Stimulated activated CD8-positive, alpha-beta memory T cell treated with anti-CD3 and anti-CD28 coated beads, Interleukin-7, amount 100 ng/mL, for 1 hour (primary cell): ENCODE measurements around the gene MTCP1.

Source experiments
- DNase-seq, 2 donors: peaks; one replicate each; pipeline ENCODE4 v3.0.0-alpha.2; 2020; ENCODE audit warnings: low read depth in 2 of 2

MTCP1 gene

DNA sequence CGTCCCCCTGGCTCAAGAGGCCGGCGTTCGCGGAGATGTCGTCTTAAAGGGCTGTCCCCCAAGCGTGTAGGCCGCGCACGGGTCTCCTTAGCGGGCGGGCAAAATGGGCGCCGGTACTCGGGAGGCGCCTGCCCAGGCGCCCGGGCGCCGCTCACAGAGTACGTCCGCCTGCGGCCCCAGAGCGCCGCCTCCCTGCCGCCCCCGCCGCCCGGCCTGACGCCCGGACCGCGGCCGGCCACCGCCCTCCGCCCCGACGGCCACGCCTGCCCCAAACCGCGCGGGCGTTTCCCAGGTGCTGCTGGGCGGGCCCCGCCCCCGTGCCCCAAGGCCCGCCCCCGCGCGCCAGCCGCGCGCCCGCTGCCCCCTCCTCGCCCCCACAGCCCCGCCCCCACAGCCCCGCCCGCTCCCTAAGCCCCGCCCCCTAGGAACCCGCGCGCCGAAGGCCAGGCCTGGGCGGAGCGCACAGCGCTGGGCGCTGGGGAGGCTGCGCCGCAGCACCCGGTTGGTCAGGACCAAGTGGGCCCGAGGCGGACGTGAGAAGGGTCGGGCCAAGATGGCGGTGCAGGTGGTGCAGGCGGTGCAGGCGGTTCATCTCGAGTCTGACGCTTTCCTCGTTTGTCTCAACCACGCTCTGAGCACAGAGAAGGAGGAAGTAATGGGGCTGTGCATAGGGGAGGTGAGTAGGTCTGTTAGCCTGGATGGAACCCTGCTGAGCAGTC lies at the start of gene MTCP1, which contains the start of the genes BRCC3 and CMC4:
Gene MTCP1, minus strand, starts transcription at position 162 of the 719 bp plus-strand sequence. CDS start 5,126 bp downstream, outside the sequence.
Gene BRCC3, plus strand, starts transcription at position 534 of the 719 bp plus-strand sequence. Its CDS starts 20 bp downstream, at position 554.
Gene CMC4, minus strand, starts transcription at position 162 of the 719 bp plus-strand sequence. CDS start 7,113 bp downstream, outside the sequence.
- DNase-seq = peak; percentile 48 to 56

GRCh38 chrX:155115174-155115819 lies 44.4 kb upstream of the MTCP1 start:
- DNase-seq = no peak

- DNase-seq = no peak
Measured at GRCh38 chrX:155113097-155113496, 42.2 kb upstream of the MTCP1 start.

DNA sequence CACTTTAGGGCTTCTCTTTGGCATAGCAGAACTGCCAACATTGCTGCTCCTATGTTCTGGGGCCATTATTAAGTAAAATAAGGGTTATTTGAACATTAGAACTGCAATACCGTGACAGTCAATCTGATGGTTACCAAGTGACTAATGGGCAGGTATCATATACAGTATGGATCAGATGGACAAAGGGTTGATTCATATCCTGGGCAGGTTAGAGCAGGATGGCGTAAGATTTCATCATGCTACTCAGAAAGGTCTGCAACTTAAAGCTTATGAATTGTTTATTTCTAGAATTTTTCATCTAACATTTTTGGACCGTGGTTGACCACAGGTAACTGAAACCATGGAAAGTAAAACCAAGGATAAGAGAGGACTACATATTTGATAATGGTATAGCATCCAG lies 41.2 kb upstream of the MTCP1 start:
- no peak for DNase-seq

- no peak for DNase-seq
Measured at GRCh38 chrX:155108427-155108826, 37.5 kb upstream of the MTCP1 start.

GRCh38 chrX:155105919-155106318 lies 35.0 kb upstream of the MTCP1 start:
- DNase-seq = no peak

DNA sequence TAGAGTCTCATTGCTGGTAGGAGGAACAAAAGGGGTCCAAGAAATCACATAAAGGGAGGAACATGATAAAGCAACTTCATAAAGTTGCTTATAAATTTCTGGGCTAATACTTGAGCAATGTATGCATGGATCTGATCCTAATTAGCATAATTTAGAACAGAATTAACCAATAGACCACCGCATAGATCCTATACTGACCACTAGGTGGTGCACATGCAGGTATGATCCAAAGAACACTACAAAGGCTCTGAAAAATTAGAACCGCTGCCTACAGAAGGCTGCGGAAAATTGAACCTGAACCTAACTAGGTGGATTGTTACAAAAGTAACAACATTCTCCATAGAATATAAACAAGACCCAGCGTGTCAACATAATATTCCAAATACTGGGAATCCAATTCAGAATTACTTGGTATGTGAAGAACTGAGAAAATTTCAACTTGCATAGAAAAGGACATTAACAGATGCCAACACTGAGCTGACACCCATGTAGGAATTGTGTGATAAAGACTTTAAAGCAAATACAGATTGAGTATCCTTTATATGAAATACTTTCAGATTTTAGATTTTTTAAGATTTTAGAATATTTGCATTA lies 23.6 kb upstream of the MTCP1 start:
- no peak for DNase-seq

DNA sequence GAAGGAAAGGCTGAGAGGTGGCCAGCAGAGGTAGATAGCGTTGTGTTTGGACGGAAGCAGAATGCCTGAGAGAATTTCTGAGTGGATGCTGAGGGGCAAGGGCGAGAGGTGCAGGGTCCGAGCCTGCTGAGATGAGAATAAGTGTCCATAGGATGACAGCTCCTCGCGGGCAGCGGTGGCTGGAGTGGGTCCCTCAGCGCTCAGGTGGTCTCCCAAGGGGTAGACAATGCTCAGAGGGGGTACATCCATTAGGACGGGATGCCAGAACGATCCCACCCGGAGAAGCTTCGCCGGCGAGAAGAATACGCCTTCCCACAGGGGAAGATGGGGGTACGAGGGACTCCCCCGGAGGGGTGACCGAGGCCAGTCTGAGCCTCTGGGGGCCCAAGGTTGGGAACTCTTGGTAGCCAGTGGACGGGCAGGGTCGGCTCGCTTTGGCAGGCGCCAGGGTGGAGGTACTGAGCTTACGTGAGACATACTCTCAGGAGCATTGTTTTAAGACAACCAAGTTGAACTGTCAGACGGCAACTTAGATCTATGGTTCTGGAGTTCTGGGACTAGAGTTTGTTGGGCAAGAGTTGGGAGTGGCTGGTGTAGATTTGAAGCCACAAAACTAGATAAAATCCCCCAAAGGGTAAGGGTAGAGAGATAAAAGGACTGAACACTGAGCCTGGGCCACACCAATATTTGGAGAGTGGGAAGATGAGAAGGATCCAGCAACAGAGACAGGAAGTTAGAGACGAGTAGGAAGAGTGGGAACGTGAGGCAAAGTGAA lies 16.2 kb upstream of the MTCP1 start:
- DNase-seq = no peak

DNA sequence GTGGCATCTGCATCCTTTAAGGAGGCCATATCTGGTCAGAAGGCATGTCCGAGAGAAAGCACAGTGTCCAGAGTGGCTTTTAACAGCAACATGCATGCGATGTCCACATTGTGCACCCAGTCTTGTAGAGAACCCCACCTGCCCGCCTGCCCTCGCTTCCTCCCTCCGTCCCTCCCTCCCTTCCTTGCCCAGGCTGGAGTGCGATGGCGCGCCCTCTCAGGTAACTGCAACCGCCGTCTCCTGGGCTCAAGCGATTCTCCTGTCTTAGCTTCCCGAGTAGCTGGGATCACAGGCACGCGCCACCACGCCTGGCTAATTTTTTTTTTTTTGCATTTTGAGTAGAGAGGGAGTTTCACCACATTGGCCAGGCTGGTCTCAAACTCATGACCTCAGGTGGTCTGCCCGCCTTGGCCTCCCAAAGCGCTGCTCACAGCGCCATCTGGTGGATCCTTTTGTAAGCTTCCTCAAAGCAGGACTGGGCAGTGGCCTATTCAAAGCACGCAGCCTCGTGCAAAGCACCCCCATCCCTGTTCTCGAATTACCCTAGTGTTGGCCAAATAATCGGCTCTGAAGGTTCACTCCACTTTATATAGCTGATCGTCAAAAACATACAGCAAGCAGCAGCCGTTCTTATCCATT lies 15.4 kb upstream of the MTCP1 start:
- DNase-seq = no peak

- DNase-seq = no peak
Measured at GRCh38 chrX:155071694-155072280, 851 bp upstream of the MTCP1 start.

GRCh38 chrX:155070663-155070974 lies 317 bp downstream of the MTCP1 start:
- no peak for DNase-seq

DNA sequence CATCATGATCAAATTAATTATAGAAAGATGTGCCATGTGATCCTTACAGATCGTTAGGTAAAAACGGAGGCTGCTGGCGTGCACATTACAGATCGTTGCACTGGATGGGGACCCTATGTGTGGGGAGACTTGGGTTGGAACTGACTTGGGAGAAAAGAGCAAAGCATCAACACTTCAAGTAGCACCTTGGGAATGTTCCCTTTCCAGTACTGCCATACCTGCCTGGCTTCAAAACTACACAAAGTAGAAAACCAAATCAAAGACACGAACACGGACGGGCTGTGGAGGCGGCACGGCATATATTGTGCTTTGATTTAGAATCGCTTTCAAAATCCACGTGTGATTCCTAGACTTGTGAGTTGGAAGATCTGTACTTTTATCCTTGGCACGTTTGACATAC lies 898 bp downstream of the MTCP1 start:
- no peak for DNase-seq

- DNase-seq = no peak
Measured at GRCh38 chrX:155069414-155069813, 1.5 kb downstream of the MTCP1 start.

DNA sequence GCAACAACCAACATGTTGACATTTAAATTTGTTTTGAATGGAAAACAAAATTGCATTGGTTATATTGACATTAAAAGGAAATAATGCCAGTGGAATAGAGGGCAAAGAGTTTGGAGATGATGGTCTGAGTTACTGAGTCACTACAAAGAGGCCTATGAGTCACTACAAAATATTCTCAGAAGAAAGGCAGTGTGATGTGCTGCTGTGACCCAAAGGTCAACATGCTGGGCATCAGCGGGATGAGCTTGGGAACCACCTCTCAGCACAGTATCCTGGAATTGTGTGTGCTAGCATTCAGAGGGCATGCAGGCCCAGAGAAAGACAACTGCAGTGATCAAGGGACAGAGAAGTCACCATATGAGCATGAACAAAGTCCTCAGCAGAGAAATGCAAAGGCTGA lies 2.8 kb downstream of the MTCP1 start:
- no peak for DNase-seq

DNA sequence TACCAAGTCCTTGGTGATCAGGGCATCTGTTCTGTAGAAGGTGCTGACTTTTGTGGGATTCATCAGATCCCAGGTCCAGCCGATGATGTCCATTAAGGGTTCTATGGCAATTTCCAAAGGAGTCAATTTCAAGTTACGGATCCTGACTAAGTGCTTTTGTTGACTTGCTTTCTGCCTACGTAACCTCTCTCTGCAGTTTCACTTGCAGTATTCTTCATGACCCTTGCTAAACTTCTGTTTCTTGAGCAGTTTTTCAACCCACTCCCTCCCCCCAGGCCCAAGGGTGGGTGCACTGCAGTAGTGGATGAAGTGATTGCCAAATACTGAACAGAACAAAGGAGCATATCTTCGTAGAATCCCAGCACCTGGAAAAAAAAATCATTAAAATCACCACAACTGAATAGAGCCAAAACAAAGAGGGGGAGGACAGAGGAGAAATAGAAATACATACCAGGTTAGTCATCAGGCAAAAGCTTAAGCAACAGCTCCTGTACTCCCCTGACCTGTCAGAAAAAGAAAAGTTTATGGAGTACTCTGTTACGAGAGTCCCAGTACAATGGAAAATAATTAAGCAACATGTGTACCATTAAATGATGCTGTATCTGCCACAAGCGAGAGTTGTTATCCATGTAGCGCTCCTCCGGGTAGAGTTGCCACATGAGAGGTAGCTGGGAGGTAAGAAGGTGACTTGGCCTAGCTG lies 5.8 kb downstream of the MTCP1 start:
- DNase-seq = no peak

DNA sequence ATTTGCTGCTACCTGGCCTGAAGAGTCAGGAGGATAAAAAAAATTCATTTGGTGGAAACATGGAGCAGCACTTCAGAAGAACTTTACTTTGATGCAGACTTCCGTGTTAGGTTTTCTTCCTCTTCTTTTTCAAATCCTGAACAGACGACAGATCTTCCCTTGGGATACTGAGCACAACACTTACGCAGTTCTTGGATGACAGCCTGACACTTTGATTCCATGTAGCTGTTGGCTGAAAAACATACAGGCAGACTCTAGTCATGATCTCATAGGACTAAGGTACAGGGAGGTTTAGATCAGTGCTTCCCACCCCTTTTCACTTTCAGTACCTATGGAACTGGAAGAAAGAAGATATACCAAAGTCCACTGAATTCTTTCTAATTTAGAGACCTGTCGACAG lies 9.2 kb downstream of the MTCP1 start:
- no peak for DNase-seq

DNA sequence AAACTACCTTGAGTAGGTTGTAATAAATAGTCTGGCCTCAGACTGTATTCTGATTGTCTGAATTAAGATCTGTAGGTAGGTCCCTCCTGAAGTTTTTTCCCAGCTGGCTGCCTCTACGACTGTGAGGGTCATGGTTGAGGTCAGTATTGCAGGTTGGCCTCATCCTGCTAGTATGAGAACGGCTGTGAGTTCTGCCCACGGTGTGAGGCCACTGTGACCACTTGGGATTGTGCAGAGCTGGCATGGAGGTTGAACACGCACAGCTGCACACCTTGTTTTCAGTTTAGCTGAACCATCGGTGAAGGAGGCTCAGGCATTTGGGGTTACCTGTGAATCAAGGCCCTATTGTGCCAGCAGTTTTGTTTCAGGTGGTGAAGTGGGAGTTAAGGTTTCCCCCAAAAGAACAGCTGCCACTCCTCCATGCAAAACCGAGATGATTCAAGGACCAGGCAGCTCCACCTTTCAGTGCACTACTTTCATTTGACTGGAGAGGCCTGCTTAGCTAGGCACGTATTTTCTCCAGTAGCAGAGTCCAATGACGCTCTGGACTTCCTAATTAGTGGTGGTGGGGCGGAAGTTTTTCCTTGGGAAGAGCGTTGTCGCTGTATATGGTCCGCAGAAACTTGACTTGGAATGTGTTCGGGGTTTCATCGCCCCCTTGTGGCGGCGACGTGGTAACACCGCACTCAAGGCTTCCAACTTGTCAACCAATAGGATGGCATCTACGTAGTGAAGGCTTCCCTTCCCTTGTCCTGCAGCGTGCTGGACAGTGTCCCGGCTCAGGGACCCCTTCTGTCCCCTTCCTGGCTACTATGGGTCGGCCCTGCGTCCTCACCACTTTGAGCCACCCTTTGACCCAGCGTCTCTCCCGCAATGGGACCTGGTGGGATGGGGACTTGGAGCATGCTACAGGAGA lies 13.8 kb downstream of the MTCP1 start:
- peak; percentile 2 to 19 for DNase-seq

DNA sequence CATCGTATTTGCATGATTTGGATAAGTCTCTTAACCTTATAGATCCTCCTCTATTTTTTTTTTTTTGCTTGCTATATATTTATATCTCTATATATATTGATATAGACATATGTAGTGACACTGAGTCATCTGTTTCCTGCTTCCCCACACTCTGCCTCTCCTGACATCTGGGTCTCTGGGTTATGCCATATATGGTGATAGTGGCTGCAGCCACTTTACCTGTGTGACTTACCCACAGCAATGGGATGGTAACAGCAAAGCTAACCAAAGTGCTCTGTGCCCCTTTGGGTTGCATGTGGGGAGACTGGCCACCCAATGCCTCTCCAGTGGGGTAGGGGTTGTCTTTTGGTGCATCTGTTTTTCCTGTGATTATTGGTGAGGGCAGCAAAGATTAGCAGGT lies 14.5 kb downstream of the MTCP1 start:
- no peak for DNase-seq

DNA sequence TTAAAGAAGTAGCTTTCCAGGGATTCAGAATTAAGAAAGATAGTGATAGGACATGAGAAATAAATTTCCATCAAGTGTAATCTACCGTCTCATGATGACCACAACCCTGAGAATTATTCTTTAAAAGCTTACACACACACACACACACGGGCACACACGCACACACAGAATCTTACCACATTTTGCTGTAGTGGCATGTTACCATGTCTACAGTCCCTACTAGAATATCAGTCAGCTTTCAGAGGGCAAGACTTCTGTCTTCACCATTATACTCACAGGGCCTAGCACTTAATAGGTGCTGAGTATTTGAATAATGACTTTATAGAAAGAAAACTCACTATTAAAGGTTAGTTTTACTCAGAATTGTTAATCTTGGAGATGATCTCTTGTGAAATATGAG lies 15.4 kb downstream of the MTCP1 start:
- DNase-seq = no peak

GRCh38 chrX:155054255-155054654 lies 16.7 kb downstream of the MTCP1 start:
- no peak for DNase-seq
